ENCODE data around the gene SLC44A1.

The SLC44A1 gene

GRCh38 chr9:105206821-105207699 lies 37.4 kb upstream of the SLC44A1 start:
- TF ChIP-seq CTCF (IDR thresholded peaks at IDR 0.05) = no peak

DNA sequence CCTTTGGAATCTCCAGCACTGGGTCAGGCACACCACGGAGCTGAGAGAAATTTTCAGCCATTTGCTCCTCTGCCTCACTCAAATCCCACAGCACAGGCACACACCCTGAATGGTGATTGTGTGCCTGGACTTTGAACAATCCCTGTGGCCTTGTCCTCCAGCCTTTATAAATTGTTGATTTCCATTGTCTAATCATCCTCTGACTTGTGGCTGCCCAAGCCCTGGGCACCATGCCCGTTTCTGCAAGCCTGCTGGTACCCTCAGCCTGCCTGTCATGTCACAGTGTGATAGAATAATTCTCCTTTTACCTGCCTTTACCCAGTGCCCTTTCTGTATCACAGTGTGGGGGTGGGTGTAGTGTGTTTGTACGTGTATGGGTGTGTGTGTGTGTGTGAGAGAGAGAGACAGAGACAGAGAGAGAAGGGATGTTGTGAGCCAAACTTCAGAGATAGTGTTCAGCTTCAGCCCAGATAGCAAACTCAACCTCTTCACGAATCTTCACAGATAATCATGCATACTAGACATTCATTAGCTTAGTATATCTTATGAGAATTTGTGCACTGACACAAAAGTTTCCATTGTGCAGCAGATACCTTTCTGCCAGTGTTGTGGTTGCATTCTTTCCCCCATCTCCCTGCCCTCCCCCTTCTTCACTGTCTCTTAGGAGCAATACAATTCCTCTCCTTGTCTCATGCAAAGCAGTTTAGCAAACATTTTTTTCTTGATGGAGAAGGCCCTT lies 27.8 kb upstream of the SLC44A1 start:
- TF ChIP-seq CTCF (IDR thresholded peaks at IDR 0.05) = no peak

DNA sequence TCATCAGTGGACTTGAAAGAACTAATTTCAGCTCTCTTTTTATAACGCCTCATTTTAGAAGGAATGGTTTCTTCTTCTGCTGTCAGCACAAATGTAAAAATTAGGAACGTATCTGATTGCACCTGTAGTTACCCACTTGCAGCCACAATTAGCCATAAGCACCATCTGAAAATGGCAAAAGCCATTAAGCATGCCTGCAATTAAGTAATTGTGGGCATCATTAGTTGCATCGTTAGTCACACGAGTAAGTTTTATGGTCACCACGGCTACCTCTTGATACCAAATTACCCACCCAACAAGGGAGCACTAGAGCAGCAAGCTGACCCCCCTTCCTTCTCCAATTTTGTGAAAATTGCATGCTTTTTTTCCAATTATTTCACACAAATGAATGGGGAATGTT lies 25.8 kb upstream of the SLC44A1 start:
- no peak for TF ChIP-seq CTCF (IDR thresholded peaks at IDR 0.05)

DNA sequence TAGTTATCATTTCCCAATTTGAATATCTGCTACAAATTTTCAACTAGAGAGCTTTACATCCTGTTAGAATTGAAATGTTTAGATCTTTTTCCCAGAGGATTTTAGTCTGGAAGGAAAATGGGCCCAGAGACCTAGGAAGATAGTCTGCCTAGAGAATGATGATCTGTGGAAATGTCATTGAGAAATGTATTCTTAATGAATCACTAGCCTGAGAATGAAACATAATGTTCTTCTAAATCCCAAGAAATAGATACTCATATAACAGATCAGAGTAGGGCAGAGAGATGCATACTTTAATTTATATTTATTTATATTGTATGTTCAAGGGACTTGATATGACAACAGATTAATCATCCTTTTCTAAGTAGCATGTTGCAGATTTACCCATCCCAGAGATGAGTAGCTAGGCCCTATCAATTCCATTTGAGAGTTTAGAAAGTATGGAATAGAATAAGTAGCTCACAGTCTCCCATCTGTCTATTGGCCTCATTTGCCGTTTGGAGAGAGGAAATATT lies 25.1 kb upstream of the SLC44A1 start:
- TF ChIP-seq CTCF (IDR thresholded peaks at IDR 0.05) = no peak

- no peak for TF ChIP-seq CTCF (IDR thresholded peaks at IDR 0.05)
Observed at GRCh38 chr9:105220451-105220850, 24.0 kb upstream of the SLC44A1 start.

- no peak for TF ChIP-seq CTCF (IDR thresholded peaks at IDR 0.05)
Observed at GRCh38 chr9:105223544-105224140, 20.8 kb upstream of the SLC44A1 start.

DNA sequence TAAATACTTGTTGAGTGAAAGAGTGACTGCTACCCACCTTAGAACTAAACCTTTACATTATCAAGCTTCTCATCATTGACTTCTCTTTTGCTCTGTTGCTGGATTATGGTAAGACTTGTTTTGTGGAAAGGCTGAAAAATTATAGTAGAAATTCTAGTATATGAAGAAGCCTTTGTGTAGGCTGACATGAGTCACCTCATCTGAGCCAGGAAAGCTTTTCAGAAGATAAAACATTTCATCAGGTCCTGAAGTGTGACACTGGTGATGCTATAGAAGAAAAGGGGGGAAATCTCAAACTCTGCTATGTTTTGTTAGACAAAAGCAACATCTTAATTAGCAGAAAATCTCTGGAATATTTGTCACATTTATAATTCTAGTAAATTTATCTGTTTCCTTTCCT lies 18.4 kb upstream of the SLC44A1 start:
- no peak for TF ChIP-seq CTCF (IDR thresholded peaks at IDR 0.05)

Measured in LNCAP (cell line).